ENCODE results near the gene STRN3. TPM values are rescaled to one million over a fixed set of nuclear protein-coding genes. Genes with fewer than 3 reads are reported as not detected.

STRN3 gene
- total and polyA plus RNA-seq, 2 of the 8 experiments (the other 6 are each of a cell fraction or from before 2014, with no cell fraction given), result 8.7 to 38.1 TPM

DNA sequence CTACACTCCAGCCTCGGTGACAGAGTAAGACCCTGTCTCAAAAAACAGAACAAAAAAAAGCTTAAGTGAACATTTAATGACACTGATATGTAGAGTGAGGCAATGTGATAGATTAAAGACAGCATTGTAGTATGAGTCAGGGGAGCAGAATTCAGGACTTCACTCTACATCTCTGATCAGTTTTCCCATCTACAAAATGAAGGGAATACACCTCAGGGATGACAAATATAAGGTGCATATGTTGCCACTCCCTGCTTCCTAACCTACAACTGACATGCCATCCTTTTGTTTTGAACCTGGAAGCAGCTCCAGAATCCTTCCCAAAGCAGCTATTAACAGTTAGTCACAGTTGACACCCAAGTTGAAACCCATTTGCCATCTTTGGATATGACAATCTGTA is 30.9 kb upstream of the STRN3 start:
- Histone ChIP-seq H3K36me3 (ENCODE audit: control insufficient read depth in 2 of 4, insufficient read depth in 4 of 4, low read length in 3 of 4) (no peaks in the 10 kb centered on the region), H3K18ac (ENCODE audit: extremely low read depth, low read length) (no peak overlapping the region), H4K5ac (ENCODE audit: insufficient read length, low read depth, low read length) (no peak overlapping the region), H2BK12ac (ENCODE audit: low read depth, low read length) (no peak overlapping the region), H2BK20ac (ENCODE audit: low read length) (no peak overlapping the region), H2BK5ac (ENCODE audit: low read depth, low read length) (no peak overlapping the region), H3K14ac (ENCODE audit: insufficient read length) (no peak overlapping the region), H4K91ac (replicated peaks; ENCODE audit: insufficient read length, low read length) (no peak overlapping the region), H3K23me2 (ENCODE audit: low read depth, low read length) (peaks cover 2% of the 10 kb centered on the region; the same call in 1 of the 2 replicates), H4K20me1 (replicated peaks in 1 of 2; ENCODE audit: control insufficient read depth in 1 of 2, insufficient read depth in 2 of 2, low read length in 2 of 2) (no peaks in the 10 kb centered on the region), H3K9ac (replicated peaks in 1 of 4; ENCODE audit: extremely low read depth in 1 of 4, low read depth in 3 of 4, low read length in 3 of 4) (no peak overlapping the region), H2BK15ac (ENCODE audit: low read length) (no peak overlapping the region), H3K4me3 (ENCODE audit: extremely low read depth in 1 of 4, insufficient read depth in 2 of 4, low read depth in 3 of 4, low read length in 4 of 4) (no peak overlapping the region), H3K79me2 (ENCODE audit: control insufficient read depth in 1 of 2, insufficient read depth in 2 of 2, low read length in 2 of 2) (no peaks in the 10 kb centered on the region; a peak in 1 of 4 replicates), H3K56ac (replicated peaks; ENCODE audit: insufficient read length, low read depth, low read length) (no peak overlapping the region), H3K23ac (ENCODE audit: insufficient read length) (no peak overlapping the region), H3K4me1 (replicated peaks in 1 of 4; ENCODE audit: control insufficient read depth in 3 of 4, insufficient read depth in 4 of 4, low read length in 3 of 4) (peaks cover 4 to 8% (median 5%) of the 10 kb centered on the region in 4 experiments; a peak in 5 of 7 replicates), H2AK5ac (ENCODE audit: low read depth, low read length) (no peak overlapping the region), H3K27ac (ENCODE audit: low read depth, low read length) (no peak overlapping the region), H3K27me3 (replicated peaks in 1 of 4; ENCODE audit: control insufficient read depth in 3 of 4, extremely low read depth in 1 of 4, insufficient read depth in 3 of 4, low read length in 3 of 4) (no peaks in the 10 kb centered on the region), H3K79me1 (ENCODE audit: low read depth, low read length) (no peaks in the 10 kb centered on the region), H4K8ac (ENCODE audit: extremely low read depth, insufficient read depth, low read length) (no peak overlapping the region), H2BK120ac (replicated peaks; ENCODE audit: low read depth, low read length) (no peak overlapping the region), H3K9me3 (ENCODE audit: insufficient read depth in 2 of 2, low read depth in 1 of 2, low read length in 1 of 2) (no peaks in the 10 kb centered on the region), H3K4me2 (ENCODE audit: insufficient read depth in 1 of 2, low read depth in 2 of 2, low read length in 2 of 2) (no peak overlapping the region), H3K4ac (replicated peaks; ENCODE audit: insufficient read length, low read depth, low read length) (no peak overlapping the region), H2AFZ (ENCODE audit: low read length) (no peak overlapping the region)
- POLR2A ChIA-PET (ENCODE audit: partially characterized antibody), result interaction anchor here (1.3 kb wide), 1 partner anchor 30 kb away, joined by 7 read pairs; the partner anchor contains the start of gene STRN3
- TF ChIP-seq TCF12 (IDR thresholded peaks at IDR 0.05; ENCODE audit: low read depth, low read length) (no peak), SIX5 (IDR thresholded peaks at IDR 0.05; ENCODE audit: low read depth, low read length) (no peak), SIN3A (conservative IDR thresholded peaks at IDR 0.05 in 1 of 2, IDR thresholded peaks at IDR 0.05 in 1 of 2; ENCODE audit: low read depth in 1 of 2, low read length in 2 of 2) (no peak), TAF1 (IDR thresholded peaks at IDR 0.05; ENCODE audit: low read depth, low read length) (no peak), BRCA1 (IDR thresholded peaks at IDR 0.05; ENCODE audit: low read depth, low read length) (no peak), POLR2A (IDR thresholded peaks at IDR 0.05; ENCODE audit: control extremely low read depth in 1 of 2, low read depth in 2 of 2, low read length in 2 of 2) (no peak), YY1 (IDR thresholded peaks at IDR 0.05; ENCODE audit: low read depth, low read length) (no peak), SUZ12 (IDR thresholded peaks at IDR 0.05; ENCODE audit: low read length) (no peak), RFX5 (IDR thresholded peaks at IDR 0.05; ENCODE audit: borderline replicate concordance, low read depth, low read length) (no peak), EZH2 (IDR thresholded peaks at IDR 0.05; ENCODE audit: low read depth, low read length, severe bottlenecking) (no peak), ASH2L (IDR thresholded peaks at IDR 0.05; ENCODE audit: low read length) (no peak)
- DNase-seq (ENCODE audit: low read depth in 1 of 2, low spot score in 2 of 2), result no peak
- FAIRE-seq, result no peak
- WGBS, 2 experiments (ENCODE audit: extremely low coverage in 1 of 2, insufficient coverage in 1 of 2, insufficient read length in 1 of 2, insufficient replicate concordance in 2 of 2, low coverage in 1 of 2, low lambda C conversion rate in 2 of 2, missing lambda C conversion rate in 1 of 2), result 78% methylated on average over 1 of the region's 1 CpG; no CpG with 5 or more reads in 1 of the 2 experiments
- CTCF ChIA-PET (ENCODE audit: partially characterized antibody), result interaction anchor here (0.9 to 2.4 kb wide), 4 partner anchors 10 to 27 kb away, joined by 3 to 9 read pairs (median 6); no protein-coding TSS in a partner anchor

Data from H1 (cell line).